HG02759 (cell line): ENCODE results near the gene CD300LB.
"Not testable (repeated sequence)": the region's sequence is repeated elsewhere in the genome, so short reads cannot be mapped to it uniquely, and the experiment has no call there.

Experiments
- ATAC-seq: cut with Tn5 transposase; IDR thresholded peaks from one replicate; pipeline ENCODE4 v1.9.1; 2021; ENCODE audit warnings: mild to moderate bottlenecking, moderate library complexity; ENCODE audit not compliant: unreplicated experiment

Gene CD300LB

DNA sequence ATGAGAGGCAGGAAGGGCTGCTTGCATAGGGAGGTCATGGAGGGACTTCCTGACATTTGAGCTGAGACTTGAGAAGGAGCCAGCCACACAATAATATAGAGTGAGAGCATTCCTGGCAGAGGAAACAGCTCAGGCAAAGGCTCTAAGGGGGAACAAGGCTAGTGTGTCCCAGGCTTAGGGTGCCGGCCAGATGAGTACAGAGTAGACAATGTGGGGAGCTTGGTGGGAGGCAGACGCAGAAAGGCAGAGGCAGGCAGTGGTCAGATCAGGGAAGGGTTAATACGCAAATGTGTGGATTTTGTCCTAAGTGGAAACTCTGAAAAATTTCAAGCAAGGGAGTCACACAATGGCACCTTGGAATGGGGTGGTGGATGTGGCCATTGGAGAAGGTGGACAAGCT, 31.3 kb downstream of the CD300LB start:
- ATAC-seq = no peak

- ATAC-seq = no peak
Observed at GRCh38 chr17:74497471-74497870, 33.8 kb downstream of the CD300LB start.

GRCh38 chr17:74493331-74493833, 37.9 kb downstream of the CD300LB start:
- ATAC-seq = no peak

- no peak for ATAC-seq
Observed at GRCh38 chr17:74491626-74492025, 39.6 kb downstream of the CD300LB start.

DNA sequence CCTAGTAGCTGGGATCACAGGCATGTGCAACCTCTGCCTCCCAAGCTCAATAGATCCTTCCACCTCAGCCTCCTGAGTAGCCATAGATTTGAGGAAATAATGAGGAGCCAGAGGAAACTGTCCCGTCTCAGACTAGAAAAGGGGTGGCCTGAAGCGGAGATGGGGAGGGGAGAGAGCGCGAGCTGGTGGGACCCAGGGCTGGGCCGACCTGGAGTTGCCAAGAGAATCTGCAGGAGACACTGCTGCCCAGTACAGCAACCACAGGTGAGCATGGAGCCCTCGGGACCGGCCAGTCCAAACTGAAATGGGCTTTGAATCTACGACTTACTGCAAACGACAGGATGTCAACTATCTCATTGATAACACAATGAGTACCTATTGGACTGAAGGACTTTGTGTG, 40.6 kb downstream of the CD300LB start:
- no peak for ATAC-seq

DNA sequence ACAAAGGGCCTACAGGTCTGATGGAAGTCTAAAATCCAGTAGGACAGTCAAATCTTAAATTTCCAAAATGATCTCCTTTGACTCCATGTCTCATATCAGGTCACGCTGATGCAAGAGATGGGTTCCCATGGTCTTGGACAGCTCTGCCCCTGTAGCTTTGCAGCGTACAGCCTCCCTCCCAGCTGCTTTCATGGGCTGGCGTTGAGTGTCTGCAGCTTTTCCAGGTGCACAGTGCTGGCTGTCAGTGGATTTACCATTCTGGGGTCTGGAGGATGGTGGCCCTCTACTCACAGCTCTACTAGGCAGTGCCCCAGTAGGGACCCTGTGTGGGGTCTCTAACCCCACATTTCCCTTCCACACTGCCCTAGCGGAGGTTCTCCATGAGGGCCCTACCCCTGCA, 43.0 kb downstream of the CD300LB start:
- ATAC-seq = not testable (repeated sequence)

DNA sequence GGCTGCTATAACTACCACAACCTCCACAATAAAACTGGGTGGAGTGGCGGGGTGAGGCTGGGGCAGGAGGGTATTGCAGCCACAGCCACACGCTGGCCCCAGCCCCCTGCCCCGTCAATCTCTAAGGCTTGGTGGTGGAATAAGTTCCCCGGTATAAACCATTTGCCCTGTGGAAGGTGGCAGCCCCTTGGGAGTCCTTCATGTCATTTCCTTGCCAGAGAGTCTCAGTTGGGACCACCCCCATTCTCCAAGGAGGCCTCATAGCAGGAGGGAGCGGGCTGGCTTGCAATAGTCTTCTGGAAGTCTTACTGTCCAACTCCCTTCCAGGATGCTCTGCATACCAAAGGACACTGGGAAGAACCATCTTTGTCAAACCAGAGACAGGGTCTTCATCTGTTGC, 45.4 kb downstream of the CD300LB start:
- ATAC-seq = no peak

GRCh38 chr17:74485022-74485743, 46.1 kb downstream of the CD300LB start:
- no peak for ATAC-seq

GRCh38 chr17:74484066-74484465, 47.2 kb downstream of the CD300LB start:
- ATAC-seq = no peak

DNA sequence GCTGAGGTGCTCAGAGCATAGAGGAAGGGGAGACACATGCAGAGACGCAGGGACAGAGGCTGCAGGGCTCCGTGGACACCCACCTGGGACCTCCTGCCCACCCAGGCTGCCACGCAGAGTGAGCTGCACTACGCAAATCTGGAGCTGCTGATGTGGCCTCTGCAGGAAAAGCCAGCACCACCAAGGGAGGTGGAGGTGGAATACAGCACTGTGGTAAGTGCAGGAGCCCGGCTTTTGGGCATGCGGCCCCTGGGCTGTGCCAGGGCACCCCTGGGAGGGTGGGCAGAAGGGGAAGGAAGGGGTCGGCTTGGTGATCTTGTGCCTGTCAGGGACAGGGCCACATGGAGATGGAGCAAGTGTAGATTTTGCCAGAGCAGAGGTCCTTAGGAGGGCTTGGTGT, 49.7 kb downstream of the CD300LB start:
- no peak for ATAC-seq

GRCh38 chr17:74480290-74480689, 51.0 kb downstream of the CD300LB start:
- no peak for ATAC-seq

DNA sequence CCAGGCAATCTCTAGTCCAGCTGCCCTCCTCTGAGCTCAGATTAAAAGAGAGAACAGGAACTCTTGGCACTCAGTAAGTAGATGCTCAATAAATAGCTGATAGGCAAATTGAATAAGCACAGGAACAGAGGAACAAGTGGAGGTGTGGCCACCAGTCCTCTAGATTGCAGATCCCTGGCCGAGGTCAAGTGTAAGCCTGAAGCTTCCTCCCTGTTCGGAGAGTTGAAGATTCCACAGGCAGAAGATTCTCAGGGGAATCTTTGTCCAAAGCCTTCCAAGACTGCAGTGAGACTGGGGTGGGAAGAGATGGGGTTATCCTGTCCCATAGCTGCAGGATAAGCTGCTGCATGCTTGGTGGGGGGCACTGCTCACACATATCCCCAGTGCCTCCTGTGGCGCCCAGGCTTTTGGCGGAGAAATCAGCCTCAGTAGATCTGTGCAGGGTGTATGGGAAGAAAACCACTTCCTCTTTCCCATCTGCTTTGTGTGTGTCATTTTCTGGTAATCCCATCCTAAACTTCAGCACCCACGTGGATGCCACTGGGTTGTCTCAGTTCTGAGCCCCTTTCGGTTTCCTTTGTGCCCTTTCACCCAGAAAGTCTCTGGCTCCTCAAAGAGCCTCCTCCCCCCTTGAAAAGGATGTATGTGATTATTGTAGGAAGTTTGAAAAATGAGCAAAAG, 52.7 kb downstream of the CD300LB start:
- ATAC-seq = no peak

DNA sequence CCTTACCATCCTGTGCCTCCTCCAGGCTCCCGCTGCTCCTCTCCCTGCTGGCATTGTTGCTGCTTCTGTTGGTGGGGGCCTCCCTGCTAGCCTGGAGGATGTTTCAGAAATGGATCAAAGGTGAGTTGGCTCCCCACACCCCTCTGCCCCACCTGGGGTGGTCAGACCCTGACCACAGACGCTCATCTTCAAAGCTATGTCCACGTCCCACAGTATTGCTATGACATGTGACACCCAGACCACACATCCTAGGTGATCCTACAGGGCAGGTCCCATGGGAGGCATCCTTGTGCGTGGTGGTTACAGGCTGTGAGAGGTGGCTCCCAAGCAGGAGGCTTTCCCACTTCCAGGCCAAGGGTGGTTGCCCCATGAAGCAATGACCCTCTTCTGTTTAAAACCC, 53.9 kb downstream of the CD300LB start:
- no peak for ATAC-seq

GRCh38 chr17:74475189-74475588, 56.1 kb downstream of the CD300LB start:
- ATAC-seq = no peak

- ATAC-seq = no peak
Observed at GRCh38 chr17:74474043-74474792, 57.1 kb downstream of the CD300LB start.

DNA sequence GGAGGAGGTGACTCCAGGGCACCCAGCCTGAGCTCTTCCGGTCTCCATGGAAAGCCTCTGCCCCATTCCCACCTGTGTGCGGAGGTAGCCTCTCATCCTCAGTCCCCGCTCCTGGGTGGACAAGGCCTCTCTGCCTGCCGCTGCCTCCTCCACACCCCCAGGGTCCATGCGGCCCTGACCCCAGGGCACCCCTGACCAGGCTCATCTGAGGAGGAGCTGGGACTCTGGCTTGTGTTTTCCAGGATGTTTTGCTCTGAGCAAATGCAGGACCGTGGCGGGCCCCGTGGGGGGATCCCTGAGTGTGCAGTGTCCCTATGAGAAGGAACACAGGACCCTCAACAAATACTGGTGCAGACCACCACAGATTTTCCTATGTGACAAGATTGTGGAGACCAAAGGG, 58.0 kb downstream of the CD300LB start:
- ATAC-seq = no peak

GRCh38 chr17:74472890-74473289, 58.4 kb downstream of the CD300LB start:
- ATAC-seq = no peak

GRCh38 chr17:74471341-74471740, 59.9 kb downstream of the CD300LB start:
- no peak for ATAC-seq
